MM.1S (cell line): ENCODE results near the gene EVX1.

ENCODE experiments used
- EZH2 ChIP-seq: fragments of 300-600 bp; sonication (generic); optimal IDR thresholded peaks from 2 replicates; pipeline ENCODE3; 2017; ENCODE audit warnings: low read depth, mild to moderate bottlenecking, antibody characterized with exemption, low read length, mixed read lengths
- TF ChIP-seq, protein P1 (sequence below): fragments of 300-600 bp; sonication (generic); IDR thresholded peaks from 2 replicates; pipeline ENCODE4 v1.5.1; 2016; ENCODE audit warnings: antibody characterized with exemption, low read length, mixed read lengths

DNA sequence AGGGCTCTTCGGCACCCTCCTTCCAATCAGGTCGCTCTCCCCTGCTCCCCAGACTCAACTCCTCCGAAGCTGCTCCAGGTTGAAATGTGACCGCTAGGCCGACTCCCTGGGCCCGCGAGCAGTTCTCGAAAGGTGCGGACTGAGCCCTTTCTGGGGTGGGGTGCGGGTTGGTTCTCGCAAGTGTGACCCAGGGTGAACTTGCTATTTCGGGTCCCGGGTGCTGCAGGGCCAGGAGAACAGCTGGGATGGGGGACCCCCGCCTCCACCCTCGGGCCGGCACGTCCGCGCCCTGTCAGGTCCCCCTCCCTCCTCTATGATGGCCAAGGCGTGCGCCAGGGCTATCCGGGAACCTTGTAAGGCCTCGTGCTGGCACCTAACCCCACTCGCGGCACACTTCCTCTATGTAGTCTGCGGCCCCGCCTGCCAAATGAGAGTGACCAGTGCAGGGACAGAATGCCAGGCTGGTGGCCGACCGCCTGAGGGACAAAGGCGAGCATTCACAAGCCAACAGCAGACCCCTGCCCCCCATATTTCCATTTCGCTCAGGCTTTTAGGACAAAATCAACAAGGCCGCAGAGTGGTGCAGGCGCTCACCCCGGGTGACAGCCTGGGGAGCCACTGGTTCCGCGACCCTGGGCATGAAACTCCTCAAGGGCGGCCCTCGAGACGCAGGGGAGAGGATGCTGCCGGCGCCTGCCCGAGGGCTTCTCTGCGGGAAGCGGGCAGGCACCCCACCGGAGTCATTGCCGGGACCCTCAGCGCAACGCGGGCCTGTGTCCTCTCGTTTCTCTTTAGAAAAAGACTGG is 29.0 kb upstream of the EVX1 start:
- TF ChIP-seq, protein P1, sequence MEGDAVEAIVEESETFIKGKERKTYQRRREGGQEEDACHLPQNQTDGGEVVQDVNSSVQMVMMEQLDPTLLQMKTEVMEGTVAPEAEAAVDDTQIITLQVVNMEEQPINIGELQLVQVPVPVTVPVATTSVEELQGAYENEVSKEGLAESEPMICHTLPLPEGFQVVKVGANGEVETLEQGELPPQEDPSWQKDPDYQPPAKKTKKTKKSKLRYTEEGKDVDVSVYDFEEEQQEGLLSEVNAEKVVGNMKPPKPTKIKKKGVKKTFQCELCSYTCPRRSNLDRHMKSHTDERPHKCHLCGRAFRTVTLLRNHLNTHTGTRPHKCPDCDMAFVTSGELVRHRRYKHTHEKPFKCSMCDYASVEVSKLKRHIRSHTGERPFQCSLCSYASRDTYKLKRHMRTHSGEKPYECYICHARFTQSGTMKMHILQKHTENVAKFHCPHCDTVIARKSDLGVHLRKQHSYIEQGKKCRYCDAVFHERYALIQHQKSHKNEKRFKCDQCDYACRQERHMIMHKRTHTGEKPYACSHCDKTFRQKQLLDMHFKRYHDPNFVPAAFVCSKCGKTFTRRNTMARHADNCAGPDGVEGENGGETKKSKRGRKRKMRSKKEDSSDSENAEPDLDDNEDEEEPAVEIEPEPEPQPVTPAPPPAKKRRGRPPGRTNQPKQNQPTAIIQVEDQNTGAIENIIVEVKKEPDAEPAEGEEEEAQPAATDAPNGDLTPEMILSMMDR: no peak
- TF ChIP-seq EZH2: no peak
